Islet precursor cell (in vitro differentiated cells): ENCODE measurements around the gene PTH2R.
"Not testable (repeated sequence)": the region's sequence is repeated elsewhere in the genome, so short reads cannot be mapped to it uniquely, and the experiment has no call there.

Experiments
- DNase-seq: peaks from one replicate; pipeline ENCODE4 v3.0.0-alpha.2; 2018

PTH2R gene

DNA sequence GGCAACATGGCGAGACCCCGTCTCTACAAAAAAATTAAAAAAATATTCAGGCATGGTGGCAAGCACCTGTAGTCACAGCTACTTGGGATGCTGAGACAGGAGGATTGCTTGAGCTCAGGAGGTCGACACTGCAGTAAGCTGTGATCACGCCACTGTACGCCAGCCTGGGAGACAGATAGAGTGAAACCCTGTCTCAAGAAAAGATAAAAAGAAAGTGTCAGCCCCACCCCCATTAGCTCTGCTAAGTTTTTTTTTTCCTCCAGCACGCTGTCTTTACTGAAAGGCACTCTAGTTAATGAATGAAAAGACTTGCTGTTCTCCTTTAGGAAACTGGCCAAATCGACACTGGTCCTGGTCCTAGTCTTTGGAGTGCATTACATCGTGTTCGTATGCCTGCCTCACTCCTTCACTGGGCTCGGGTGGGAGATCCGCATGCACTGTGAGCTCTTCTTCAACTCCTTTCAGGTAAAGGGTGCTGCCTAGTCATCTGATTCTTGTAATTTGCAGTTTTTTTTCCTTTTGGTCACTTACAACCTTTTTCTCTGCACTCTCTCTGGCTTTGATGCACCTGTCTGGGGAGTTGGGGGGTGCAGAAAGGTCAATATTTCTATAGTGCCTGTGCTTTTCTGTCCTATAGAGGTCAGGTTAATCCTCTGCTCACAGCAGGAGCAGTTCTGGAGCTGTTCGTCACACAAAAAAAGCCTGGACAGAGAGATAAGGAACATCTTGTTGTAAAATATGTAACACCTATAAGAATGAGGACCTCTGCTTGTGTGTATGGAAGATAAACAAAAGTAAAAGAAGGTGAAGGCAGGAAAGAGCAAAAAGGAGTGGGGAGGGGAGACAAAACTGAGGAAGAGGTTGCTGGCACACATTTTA is 82.3 kb downstream of the PTH2R start:
- DNase-seq = no peak

DNA sequence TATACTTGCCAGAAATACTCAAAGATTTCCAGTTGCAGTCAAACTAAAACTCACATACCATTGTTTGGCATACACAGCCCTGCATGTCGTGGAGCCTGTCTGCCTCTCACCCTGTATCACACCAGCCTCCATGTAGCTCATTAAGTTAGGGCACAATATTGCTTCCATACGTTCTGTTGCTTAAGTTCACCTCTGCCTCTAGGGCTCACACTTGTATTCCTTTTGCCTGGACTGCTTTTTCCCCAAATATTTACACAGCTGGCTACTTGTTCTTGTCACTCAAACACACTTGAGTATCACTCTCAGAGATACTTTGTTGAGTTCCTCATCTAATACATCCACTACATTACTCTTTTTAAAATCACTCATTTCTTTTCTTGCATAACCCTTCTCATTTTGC is 83.1 kb downstream of the PTH2R start:
- DNase-seq = no peak

DNA sequence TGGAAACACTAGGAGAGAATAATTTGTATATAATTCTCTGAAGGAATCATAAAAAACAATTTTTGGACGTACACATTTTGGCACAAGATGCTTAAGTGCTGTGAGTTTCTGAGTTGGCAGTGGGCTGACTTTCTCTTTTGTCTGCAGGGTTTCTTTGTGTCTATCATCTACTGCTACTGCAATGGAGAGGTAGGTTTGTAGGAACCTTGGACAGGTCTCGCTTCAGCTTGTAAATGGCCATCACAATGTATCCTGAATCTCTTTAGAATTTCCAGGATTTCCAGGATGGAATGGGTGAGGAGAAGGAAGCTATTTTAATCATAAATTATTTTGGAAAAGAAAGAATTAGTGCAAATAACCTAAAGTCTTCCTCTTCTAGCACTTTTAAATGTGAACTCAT is 83.9 kb downstream of the PTH2R start:
- DNase-seq = no peak

DNA sequence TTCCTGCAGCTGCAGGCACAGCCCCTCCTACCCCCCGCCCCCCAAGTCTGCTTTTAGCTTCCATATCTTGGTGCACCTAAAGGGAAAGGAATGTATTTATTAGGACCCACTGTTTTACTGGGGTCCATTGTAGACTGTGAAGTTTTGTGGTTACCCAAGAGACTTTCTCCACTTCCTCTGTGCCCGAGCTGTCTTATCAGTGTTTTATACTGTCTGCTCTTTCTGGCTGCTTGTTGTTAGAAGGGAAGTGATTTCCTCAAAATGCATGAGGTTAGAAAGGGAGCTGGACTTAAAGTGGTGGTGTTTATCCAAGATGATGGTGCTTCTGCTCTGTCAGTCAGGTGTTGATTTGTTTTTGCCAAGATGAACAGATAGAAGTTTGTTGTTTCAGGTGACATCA is 85.0 kb downstream of the PTH2R start:
- no peak for DNase-seq

DNA sequence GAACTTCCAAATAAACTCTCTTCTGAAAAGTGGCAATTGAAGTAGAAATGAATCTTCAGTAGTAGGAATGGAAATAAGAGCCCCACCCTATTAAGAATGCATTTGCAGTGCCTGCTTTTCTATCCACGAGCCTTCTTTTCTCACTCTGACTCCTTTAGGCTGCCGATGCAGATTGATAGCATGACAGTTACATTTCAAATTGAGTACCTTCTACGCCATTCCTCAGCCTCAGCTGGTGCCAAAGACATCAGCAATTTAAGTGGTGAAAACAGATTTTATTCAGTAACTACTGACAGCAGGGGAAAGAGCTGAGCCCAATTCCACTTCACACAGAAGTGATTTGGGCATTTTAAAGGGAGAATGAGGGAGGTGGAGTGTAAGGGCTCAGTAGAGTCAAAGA is 85.5 kb downstream of the PTH2R start:
- no peak for DNase-seq

DNA sequence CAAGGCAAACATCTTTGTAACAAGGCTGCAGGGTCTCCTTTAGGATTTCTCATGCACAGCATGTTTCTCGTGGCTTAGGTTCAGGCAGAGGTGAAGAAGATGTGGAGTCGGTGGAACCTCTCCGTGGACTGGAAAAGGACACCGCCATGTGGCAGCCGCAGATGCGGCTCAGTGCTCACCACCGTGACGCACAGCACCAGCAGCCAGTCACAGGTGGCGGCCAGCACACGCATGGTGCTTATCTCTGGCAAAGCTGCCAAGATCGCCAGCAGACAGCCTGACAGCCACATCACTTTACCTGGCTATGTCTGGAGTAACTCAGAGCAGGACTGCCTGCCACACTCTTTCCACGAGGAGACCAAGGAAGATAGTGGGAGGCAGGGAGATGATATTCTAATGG is 86.6 kb downstream of the PTH2R start:
- DNase-seq = no peak

DNA sequence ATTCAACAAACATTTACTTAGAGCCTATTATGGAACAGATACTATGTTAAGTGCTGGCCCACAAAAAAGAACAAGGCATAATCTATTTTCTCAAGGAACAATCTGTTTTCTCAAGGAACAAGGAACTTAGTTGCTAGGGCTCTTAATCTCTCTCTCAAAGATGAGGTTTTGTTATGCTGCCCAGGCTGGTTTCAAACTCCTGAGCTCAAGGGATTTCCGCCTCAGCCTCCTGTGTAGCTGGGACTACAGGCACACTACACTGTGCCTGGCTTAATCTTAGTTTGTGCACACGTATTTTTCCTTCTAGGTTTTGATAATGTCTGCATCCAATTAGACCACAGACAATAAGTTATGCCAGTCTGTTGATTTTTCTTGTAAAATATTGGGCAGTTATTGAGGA is 89.5 kb downstream of the PTH2R start:
- no peak for DNase-seq

DNA sequence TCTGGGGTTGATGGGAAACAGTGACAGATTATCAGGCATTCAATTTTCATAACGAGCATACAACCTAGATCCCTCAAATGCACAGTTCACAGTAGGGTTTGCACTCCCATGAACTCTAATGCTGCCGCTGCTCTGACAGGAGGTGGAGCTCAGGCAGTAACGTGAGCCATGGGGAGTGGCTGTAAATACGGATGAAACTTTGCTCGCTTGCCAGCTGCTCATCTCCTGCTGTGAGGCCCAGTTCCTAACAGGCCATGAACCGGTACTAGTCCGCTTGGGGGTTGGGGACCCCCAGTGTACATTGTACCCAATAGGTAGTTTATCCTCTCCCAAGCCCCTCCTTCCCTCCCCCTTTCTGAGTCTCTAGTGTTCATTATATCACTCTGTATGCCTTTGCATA is 94.6 kb downstream of the PTH2R start:
- peak; percentile 62 for DNase-seq

DNA sequence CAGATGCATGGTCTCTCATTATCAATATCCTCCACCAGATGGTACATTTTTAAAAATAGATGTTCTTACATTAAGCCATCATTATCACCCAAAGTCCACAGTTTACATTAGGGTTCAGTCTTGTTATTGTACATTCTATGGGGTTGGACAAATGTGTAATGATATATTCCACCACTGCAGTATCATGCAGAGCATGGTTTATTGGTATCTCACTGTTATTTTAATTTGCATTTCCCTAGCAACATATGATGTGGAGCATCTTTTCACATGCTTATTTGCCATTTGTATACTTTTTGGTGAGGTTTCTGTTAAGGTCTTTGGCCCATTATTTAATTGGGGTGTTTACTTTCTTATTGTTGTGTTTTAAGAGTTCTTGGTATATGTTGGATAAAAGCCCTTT is 95.7 kb downstream of the PTH2R start:
- DNase-seq = no peak

DNA sequence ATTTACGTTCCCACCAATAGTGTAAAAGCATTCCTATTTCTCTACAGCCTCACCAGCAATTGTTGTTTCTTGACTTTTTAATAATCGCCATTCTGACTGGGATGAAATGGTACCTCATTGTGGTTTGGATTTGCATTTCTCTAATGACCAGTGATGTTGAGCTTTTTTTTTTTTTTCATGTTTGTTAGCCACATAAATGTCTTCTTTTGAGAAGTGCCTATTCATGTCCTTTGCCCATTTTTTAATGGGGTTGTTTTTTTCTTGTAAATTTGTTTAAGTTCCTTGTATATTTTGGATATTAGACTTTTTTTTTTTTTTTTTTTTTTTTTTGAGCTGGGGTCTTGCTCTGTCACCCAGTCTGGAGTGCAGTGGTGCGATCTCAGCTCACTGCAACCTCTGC is 98.8 kb downstream of the PTH2R start:
- not testable (repeated sequence) for DNase-seq

DNA sequence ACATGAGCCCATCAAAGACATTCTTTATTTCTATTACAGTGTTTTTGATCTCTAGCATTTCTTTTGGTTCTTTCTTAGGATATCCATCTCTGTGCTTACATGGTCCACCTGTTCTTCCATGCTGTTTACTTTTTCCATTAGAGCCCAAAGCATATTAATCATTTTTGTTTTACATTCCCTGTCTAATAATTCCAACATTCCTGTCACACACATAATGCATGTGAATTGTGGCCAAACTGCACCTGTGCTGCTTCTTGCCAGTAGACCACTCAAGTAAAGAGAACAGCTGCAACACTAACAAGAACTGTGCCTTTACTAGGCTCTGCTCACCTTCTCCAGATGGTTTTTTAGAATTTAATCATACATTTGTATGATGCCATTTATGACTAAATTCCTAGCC is 103.0 kb downstream of the PTH2R start:
- no peak for DNase-seq

DNA sequence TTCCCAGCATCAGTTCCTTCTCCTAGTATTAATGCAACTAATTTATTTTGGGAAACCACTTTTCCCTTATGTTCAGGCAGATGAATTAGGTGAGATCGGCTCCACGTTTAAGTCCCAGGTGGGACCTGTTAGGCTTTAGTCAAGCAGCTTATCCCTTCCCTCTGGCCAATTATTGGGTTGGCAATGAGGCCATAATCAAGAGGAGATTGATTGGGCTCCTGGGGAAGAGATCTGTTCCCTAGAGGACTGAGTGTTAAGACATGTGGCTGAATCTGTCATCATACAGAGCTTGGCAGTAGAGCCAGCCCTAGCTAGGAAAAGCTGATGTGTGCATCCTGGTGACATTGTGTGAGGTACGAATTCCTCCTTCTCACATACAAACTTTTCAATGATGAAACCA is 104.4 kb downstream of the PTH2R start:
- no peak for DNase-seq

DNA sequence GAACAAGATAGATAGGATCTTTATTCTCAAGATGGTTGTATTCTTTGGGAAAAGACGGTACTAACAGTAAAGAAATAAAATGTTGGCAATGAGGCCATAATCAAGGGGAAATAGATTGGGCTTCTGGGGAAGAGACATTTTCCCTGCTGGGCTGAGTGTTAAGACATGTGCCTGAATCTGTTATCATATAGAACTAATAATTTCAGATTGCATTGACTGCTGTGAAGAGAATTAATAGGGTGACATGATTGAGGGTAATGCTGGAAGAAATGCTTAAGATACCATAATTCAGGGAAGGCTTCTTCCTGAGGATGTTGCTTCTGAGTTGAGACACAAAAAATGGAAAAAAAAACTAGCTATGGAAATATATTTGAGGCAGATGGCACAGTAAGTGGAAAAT is 105.0 kb downstream of the PTH2R start:
- DNase-seq = no peak

DNA sequence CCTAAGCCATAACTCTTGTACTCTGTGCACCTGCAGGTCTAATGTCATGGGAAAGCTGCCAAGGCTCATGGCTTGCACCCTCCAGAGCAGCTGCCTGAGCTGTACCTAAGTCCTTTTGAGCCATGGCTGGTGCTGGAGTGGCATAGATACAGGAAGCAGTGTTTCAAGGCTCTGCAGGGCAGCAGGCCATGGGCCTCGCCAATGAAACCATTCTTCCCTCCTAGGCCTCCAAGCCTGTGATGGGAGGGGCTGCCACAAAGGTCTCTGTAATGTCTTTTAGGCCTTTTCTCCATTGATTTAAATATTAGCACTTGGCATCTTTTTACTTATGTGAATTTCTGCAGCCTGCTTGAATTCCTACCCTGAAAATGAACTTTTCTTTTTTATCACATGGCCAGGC is 108.5 kb downstream of the PTH2R start:
- no peak for DNase-seq

DNA sequence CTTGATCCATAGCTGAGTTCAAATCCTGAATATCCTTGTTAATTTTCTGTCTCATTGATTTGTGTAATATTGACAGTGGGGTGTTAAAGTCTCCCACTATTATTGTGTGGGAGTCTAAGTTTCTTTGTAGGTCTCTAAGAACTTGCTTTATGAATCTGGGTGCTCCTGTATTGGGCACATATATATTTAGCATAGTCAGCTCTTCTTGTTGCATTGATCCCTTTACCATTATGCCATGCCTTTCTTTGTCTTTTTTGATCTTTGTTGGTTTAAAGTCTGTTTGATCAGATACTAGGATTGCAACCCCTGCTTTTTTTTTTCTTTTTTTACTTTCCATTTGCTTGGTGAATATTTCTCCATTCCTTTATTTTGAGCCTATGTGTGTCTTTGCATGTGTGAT is 116.5 kb downstream of the PTH2R start:
- DNase-seq = not testable (repeated sequence)

DNA sequence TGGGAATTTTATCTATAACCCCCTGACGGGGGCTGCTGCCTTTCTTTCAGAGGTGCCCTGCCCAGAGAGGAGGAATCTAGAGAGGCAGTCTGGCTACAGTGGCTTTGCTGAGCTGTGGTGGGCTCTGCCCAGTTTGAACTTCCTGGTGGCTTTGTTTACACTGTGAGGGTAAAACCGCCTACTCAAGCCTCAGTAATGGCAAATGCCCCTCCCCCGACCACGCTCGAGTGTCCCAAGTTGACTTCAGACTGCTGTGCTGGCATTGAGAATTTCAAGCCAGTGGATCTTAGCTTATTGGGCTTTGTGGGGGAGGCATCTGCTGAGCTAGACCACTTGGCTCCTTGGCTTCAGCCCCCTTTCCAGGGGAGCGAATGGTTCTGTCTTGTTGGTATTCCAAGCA is 118.6 kb downstream of the PTH2R start:
- not testable (repeated sequence) for DNase-seq

DNA sequence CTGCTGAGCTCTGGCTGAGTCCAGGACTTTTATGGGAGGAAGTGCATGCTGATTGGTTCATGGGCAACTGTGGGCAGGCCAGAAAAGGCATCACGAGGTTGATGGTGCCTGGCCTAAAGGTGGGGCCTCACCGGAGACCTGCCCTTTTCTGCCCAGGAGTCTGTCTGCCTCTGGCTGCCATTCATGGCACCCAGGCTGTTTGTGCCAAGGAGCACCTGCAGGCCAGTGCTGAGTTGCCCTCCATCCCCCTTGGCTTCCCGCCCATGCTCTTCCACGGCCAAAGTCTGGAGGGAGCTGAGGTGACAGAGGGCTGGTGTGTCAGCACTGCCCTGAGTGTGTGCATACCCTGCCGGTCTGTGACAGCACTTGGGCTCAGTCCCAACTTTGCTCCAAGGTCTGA is 123.2 kb downstream of the PTH2R start:
- DNase-seq = no peak

DNA sequence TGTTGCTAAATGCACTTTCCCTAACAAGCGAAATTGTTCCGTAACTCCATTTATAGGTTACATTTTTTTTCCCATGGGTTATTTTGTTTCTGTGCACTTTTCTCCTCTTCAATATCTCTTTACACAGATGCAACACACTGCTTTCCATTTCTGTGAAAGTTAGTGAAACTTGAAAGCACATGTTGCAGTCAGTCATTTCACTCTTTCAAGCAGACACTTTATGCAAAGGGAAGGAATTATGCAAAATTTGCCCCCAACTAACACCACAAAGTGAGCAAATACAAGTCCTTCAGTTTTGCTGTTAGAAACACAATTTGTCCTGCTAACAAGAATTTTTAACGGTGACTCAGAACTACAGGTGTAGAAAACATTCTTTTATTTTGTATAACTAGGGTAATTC is 124.8 kb downstream of the PTH2R start:
- no peak for DNase-seq

DNA sequence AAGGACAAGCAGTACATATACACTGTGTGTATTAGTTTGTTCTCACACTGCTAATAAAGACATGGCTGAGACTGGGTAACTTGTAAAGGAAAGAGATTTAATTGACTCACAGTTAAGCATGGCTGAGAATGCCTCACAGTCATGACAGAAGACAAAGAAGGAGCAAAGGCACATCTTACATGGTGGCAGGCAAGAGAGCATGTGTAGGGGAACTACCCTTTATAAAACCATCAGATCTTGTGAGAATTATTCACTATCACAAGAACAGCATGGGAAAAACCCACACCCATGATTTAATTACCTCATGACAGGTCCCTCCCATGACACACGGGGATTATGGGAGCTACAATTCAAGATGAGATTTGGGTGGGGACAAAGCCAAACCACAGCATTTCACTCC is 129.0 kb downstream of the PTH2R start:
- DNase-seq = not testable (repeated sequence)

DNA sequence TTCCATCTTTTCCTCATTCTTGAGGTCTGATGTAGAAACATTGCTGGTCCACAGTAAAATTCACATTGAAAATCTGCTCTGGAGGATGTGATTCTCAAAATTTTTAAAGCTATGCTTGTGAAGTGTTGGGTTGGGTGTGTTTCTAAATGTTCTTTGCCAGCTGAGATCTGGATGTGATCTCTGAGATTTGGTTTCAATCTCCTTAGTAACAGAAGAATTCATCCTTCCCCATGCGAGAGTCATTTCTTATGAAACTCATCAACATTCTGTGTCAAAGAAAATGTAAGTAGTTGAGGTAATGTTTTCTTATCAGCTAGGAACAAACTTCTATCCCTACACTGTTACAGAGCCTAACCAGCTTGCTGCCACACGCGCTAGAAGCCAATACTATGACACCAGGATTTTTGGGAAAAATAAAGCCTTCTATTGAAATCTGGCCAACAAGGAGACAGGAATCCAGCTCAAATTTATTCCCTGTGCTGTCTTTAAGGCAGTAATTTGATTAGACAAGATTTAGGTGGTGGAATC is 134.9 kb downstream of the PTH2R start:
- no peak for DNase-seq

DNA sequence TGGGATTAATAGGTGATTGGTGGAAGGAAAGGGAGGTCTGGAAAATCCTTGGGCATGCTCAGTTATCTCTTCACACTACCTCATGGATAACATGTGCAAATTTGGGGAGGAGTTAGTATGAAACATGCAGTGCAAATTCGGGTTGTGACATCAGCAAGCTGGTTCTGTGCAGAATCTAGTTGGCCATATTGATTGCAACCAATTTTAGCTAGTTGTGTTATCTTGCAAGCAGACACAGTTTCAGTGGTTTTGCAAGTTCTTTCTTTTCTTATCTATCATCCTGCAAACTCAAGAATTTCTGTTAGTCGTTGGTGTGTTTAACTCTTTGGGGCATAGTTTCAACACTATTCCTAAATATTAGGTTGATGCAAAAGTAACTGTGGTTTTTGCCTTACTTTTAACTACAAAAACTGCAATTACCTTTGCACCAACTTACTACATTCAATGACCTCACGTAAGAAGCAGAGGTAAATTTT is 135.4 kb downstream of the PTH2R start:
- DNase-seq = no peak

DNA sequence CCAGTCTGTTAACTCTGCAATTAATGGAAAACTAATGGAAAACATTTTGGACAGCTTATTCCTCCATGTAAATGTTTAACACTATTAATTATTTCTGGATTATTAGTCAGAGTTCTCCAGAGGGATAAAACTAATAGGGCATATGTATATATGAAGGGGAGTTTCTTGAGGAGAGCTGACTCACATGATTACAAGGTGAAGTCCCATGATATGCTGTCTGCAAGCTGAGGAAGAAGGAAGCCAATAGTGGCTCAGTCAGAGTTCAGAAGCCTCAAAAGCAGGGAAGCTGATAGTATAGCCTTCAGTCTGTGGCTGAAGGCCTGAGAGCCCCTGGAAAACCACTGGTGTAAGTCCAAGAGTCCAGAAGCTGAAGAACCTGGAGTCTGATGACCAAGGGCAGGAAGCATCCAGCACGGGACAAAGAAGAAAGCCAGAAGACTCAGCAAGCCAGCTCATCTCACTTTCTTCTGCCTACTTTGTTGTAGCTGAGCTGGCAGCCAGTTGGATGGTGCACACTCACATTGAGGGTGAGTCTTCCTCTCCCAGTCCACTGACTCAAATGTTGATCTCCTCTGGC is 136.0 kb downstream of the PTH2R start:
- no peak for DNase-seq
